ENCODE data around the gene RAB10. TPM values are rescaled to one million over a fixed set of nuclear protein-coding genes. Genes with fewer than 3 reads are reported as not detected.
"Not testable (repeated sequence)": the region's sequence is repeated elsewhere in the genome, so short reads cannot be mapped to it uniquely, and the experiment has no call there.

Gene RAB10
- total RNA-seq, 3 donors from 2014 or later (not counting 1 experiment from before 2014, with no cell fraction given) = 35.8 to 44.2 (median 39.5) TPM

- H3K27me3 ChIP-seq (ENCODE audit: control insufficient read depth, insufficient read depth, low read length) = no peaks in the 10 kb centered on the region
- ATAC-seq = no peak
- H3K4me1 Mint-ChIP-seq = no peaks in the 10 kb centered on the region
- H3K36me3 ChIP-seq (ENCODE audit: control insufficient read depth, insufficient read depth, low read length) = no peaks in the 10 kb centered on the region
- no peaks in the 10 kb centered on the region for H3K36me3 Mint-ChIP-seq
- H3K9me3 Mint-ChIP-seq = no peaks in the 10 kb centered on the region
- H3K4me3 ChIP-seq (ENCODE audit: low read length) = no peak overlapping the region
- H3K27me3 Mint-ChIP-seq (ENCODE audit: low read depth in 2 of 2) = no peaks in the 10 kb centered on the region
- no peak overlapping the region for H3K27ac ChIP-seq (ENCODE audit: low read length)
- H3K27ac Mint-ChIP-seq = no peak overlapping the region
- no peak for TF ChIP-seq CTCF (IDR thresholded peaks at IDR 0.05)
- no peaks in the 10 kb centered on the region for H3K4me1 ChIP-seq (ENCODE audit: control insufficient read depth, insufficient read depth, low read length)
- H3K4me3 Mint-ChIP-seq = no peak overlapping the region
- intact Hi-C loops (cut with micrococcal nuclease) = no loop called here
- H3K9me3 ChIP-seq (ENCODE audit: control insufficient read depth, insufficient read depth, low read length) = no peaks in the 10 kb centered on the region
- no peak for DNase-seq
- 79% methylated on average over 14 of the region's 14 CpGs for WGBS (ENCODE audit: insufficient coverage)
Measured at GRCh38 chr2:26011990-26012856, 21.7 kb upstream of the RAB10 start.

- ATAC-seq (no peak), DNase-seq (no peak)
- H3K27me3 ChIP-seq (ENCODE audit: control insufficient read depth, insufficient read depth, low read length) = no peaks in the 10 kb centered on the region
- H3K4me3 ChIP-seq (ENCODE audit: low read length) = no peak overlapping the region
- H3K4me3 Mint-ChIP-seq = no peak overlapping the region
- intact Hi-C loops (cut with micrococcal nuclease) = no loop called here
- TF ChIP-seq CTCF (IDR thresholded peaks at IDR 0.05) = no peak
- H3K27ac ChIP-seq (ENCODE audit: low read length) = no peak overlapping the region
- no peaks in the 10 kb centered on the region for H3K9me3 Mint-ChIP-seq
- no peaks in the 10 kb centered on the region for H3K27me3 Mint-ChIP-seq (ENCODE audit: low read depth in 2 of 2)
- no peaks in the 10 kb centered on the region for H3K36me3 Mint-ChIP-seq
- H3K36me3 ChIP-seq (ENCODE audit: control insufficient read depth, insufficient read depth, low read length) = no peaks in the 10 kb centered on the region
- WGBS (ENCODE audit: insufficient coverage) = 96% methylated on average over 1 of the region's 1 CpG
- H3K4me1 ChIP-seq (ENCODE audit: control insufficient read depth, insufficient read depth, low read length) = no peaks in the 10 kb centered on the region
- no peaks in the 10 kb centered on the region for H3K9me3 ChIP-seq (ENCODE audit: control insufficient read depth, insufficient read depth, low read length)
- H3K27ac Mint-ChIP-seq = no peak overlapping the region
- no peaks in the 10 kb centered on the region for H3K4me1 Mint-ChIP-seq
Measured at GRCh38 chr2:26013668-26014067, 20.2 kb upstream of the RAB10 start.

- H3K4me1 Mint-ChIP-seq = no peaks in the 10 kb centered on the region
- H3K27me3 Mint-ChIP-seq (ENCODE audit: low read depth in 2 of 2) = peaks cover 0 to 3% of the 10 kb centered on the region in 2 donors
- no peak overlapping the region for H3K4me3 ChIP-seq (ENCODE audit: low read length)
- H3K27me3 ChIP-seq (ENCODE audit: control insufficient read depth, insufficient read depth, low read length) = no peaks in the 10 kb centered on the region
- H3K36me3 ChIP-seq (ENCODE audit: control insufficient read depth, insufficient read depth, low read length) = no peaks in the 10 kb centered on the region
- WGBS (ENCODE audit: insufficient coverage) = 90% methylated on average over 13 of the region's 13 CpGs
- H3K27ac ChIP-seq (ENCODE audit: low read length) = no peak overlapping the region
- H3K4me3 Mint-ChIP-seq = no peak overlapping the region
- no peaks in the 10 kb centered on the region for H3K9me3 Mint-ChIP-seq
- H3K27ac Mint-ChIP-seq = no peak overlapping the region
- DNase-seq = no peak
- ATAC-seq = no peak
- no peaks in the 10 kb centered on the region for H3K4me1 ChIP-seq (ENCODE audit: control insufficient read depth, insufficient read depth, low read length)
- H3K9me3 ChIP-seq (ENCODE audit: control insufficient read depth, insufficient read depth, low read length) = no peaks in the 10 kb centered on the region
- TF ChIP-seq CTCF (IDR thresholded peaks at IDR 0.05) = no peak
- intact Hi-C loops (cut with micrococcal nuclease) = no loop called here
- no peaks in the 10 kb centered on the region for H3K36me3 Mint-ChIP-seq
Measured at GRCh38 chr2:26016012-26016705, 17.7 kb upstream of the RAB10 start.

- intact Hi-C loops (cut with micrococcal nuclease); ATAC-seq; H3K36me3 ChIP-seq (ENCODE audit: control insufficient read depth, insufficient read depth, low read length); H3K27ac ChIP-seq (ENCODE audit: low read length); H3K4me1 ChIP-seq (ENCODE audit: control insufficient read depth, insufficient read depth, low read length); H3K9me3 Mint-ChIP-seq; H3K4me3 ChIP-seq (ENCODE audit: low read length); H3K27ac Mint-ChIP-seq; H3K27me3 Mint-ChIP-seq (ENCODE audit: low read depth in 2 of 2); H3K4me1 Mint-ChIP-seq; H3K27me3 ChIP-seq (ENCODE audit: control insufficient read depth, insufficient read depth, low read length); H3K4me3 Mint-ChIP-seq; H3K36me3 Mint-ChIP-seq; DNase-seq; H3K9me3 ChIP-seq (ENCODE audit: control insufficient read depth, insufficient read depth, low read length): not testable (repeated sequence)
- WGBS (ENCODE audit: insufficient coverage) = 89% methylated on average over 4 of the region's 4 CpGs
Measured at GRCh38 chr2:26016706-26017045, 17.2 kb upstream of the RAB10 start.

All from natural killer cell (primary cell).